HK-2 (cell line): ENCODE data around the gene ENPP1.
"Not testable (repeated sequence)": the region's sequence is repeated elsewhere in the genome, so short reads cannot be mapped to it uniquely, and the experiment has no call there.

Source experiments
- DNase-seq: peaks from one replicate; pipeline ENCODE4 v3.0.0-alpha.2; 2018; ENCODE audit not compliant: unreplicated experiment

Gene ENPP1

GRCh38 chr6:131876545-131876944, 68.7 kb downstream of the ENPP1 start:
- DNase-seq, result no peak

GRCh38 chr6:131877999-131878789, 70.4 kb downstream of the ENPP1 start:
- DNase-seq, result no peak

- DNase-seq, result no peak
Observed at GRCh38 chr6:131883016-131883415, 75.2 kb downstream of the ENPP1 start.

GRCh38 chr6:131885237-131885636, 77.4 kb downstream of the ENPP1 start:
- DNase-seq, result no peak

GRCh38 chr6:131886517-131886916, 78.7 kb downstream of the ENPP1 start:
- no peak for DNase-seq

GRCh38 chr6:131890091-131890490, 82.3 kb downstream of the ENPP1 start:
- DNase-seq, result no peak

- DNase-seq, result no peak
Observed at GRCh38 chr6:131893198-131893597, 85.4 kb downstream of the ENPP1 start.

GRCh38 chr6:131894493-131895424, 86.9 kb downstream of the ENPP1 start:
- no peak for DNase-seq

- no peak for DNase-seq
Observed at GRCh38 chr6:131897050-131897435, 89.2 kb downstream of the ENPP1 start.

GRCh38 chr6:131897621-131898020, 89.8 kb downstream of the ENPP1 start:
- no peak for DNase-seq

- DNase-seq, result no peak
Observed at GRCh38 chr6:131898718-131899117, 90.9 kb downstream of the ENPP1 start.

GRCh38 chr6:131900231-131900630, 92.4 kb downstream of the ENPP1 start:
- DNase-seq, result no peak

- DNase-seq, result not testable (repeated sequence)
Observed at GRCh38 chr6:131901326-131901873, 93.6 kb downstream of the ENPP1 start.

GRCh38 chr6:131903734-131904133, 95.9 kb downstream of the ENPP1 start:
- not testable (repeated sequence) for DNase-seq

GRCh38 chr6:131908787-131909186, 101.0 kb downstream of the ENPP1 start:
- not testable (repeated sequence) for DNase-seq

- DNase-seq, result peak; percentile 67
Observed at GRCh38 chr6:131909408-131910218, 101.8 kb downstream of the ENPP1 start.

GRCh38 chr6:131910219-131910589, 102.4 kb downstream of the ENPP1 start:
- DNase-seq, result no peak

- no peak for DNase-seq
Observed at GRCh38 chr6:131910956-131911355, 103.1 kb downstream of the ENPP1 start.

GRCh38 chr6:131911951-131912350, 104.1 kb downstream of the ENPP1 start:
- DNase-seq, result no peak

- no peak for DNase-seq
Observed at GRCh38 chr6:131914234-131914633, 106.4 kb downstream of the ENPP1 start.

- peak; percentile 28 for DNase-seq
Observed at GRCh38 chr6:131914967-131915751, 107.3 kb downstream of the ENPP1 start.
